Measurements from ENCODE around the gene CCNB1IP1. TPM values are rescaled to one million over a fixed set of nuclear protein-coding genes. Genes with fewer than 3 reads are reported as not detected.

Gene CCNB1IP1
- total RNA-seq, 2 donors from 2014 or later: 52.9 to 71.1 TPM

- H3K4me3 ChIP-seq: no peak overlapping the region
- H3K9me3 ChIP-seq: no peaks in the 10 kb centered on the region
- H3K4me1 ChIP-seq: no peaks in the 10 kb centered on the region
- H3K27me3 ChIP-seq: no peaks in the 10 kb centered on the region
- DNase-seq (ENCODE audit: low spot score): no peak
- no peaks in the 10 kb centered on the region for H3K36me3 ChIP-seq
- H3K27ac ChIP-seq: no peak overlapping the region
- no peak for TF ChIP-seq CTCF (IDR thresholded peaks at IDR 0.05)
Observed at GRCh38 chr14:20262642-20263128, 70.4 kb downstream of the CCNB1IP1 start.

Other genes with a start within 250 kb of the CCNB1IP1 start
- gene OR4K17, start 222.5 kb downstream of the CCNB1IP1 start, total RNA-seq: not detected
- gene OR4N5, start 194.5 kb downstream of the CCNB1IP1 start, total RNA-seq: not detected
- not detected for gene OR11G2, start 142.4 kb downstream of the CCNB1IP1 start, total RNA-seq
- gene OR11H6, start 109.6 kb downstream of the CCNB1IP1 start, total RNA-seq: not detected
- gene OR11H7, start 104.3 kb downstream of the CCNB1IP1 start, total RNA-seq: not detected
- not detected for gene OR11H4, start 94.0 kb downstream of the CCNB1IP1 start, total RNA-seq
- 1 to 10 TPM; 4.3 to 7.7 TPM for gene TTC5, start 27.3 kb downstream of the CCNB1IP1 start, total RNA-seq
- 1 to 10 TPM; 6.5 to 8.9 TPM for gene PARP2, start 10.4 kb upstream of the CCNB1IP1 start, total RNA-seq
- gene TEP1, start 80.2 kb upstream of the CCNB1IP1 start, total RNA-seq: 10 to 100 TPM in 1 of 2 donors, 1 to 10 TPM in 1; 6.9 to 11.9 TPM
- gene KLHL33, start 102.9 kb upstream of the CCNB1IP1 start, total RNA-seq: under 1 TPM; 0.35 to 0.44 TPM
- gene OSGEP, start 121.5 kb upstream of the CCNB1IP1 start, total RNA-seq: 10 to 100 TPM; 23.8 to 30.1 TPM
- 10 to 100 TPM; 72.6 to 97.6 TPM for gene APEX1, start 121.9 kb upstream of the CCNB1IP1 start, total RNA-seq
- gene PIP4P1, start 128.2 kb upstream of the CCNB1IP1 start, total RNA-seq: 10 to 100 TPM in 1 of 2 donors, 1 to 10 TPM in 1; 9.8 to 13.3 TPM
- 10 to 100 TPM in 1 of 2 donors, 1 to 10 TPM in 1; 7.4 to 25.2 TPM for gene PNP, start 136.1 kb upstream of the CCNB1IP1 start, total RNA-seq
- gene RNASE10, start 172.3 kb upstream of the CCNB1IP1 start, total RNA-seq: not detected
- gene RNASE9, start 227.8 kb upstream of the CCNB1IP1 start, total RNA-seq: not detected

All from right atrium auricular region (tissue), 2 donors.